GM12801 (cell line): ENCODE results near the gene GPR35.

Experiments
- TF ChIP-seq, protein P1 (sequence below): IDR thresholded peaks from one replicate; pipeline ENCODE4 v1.5.1; 2011; ENCODE audit warnings: control low read depth; ENCODE audit not compliant: insufficient read length; ENCODE audit errors: extremely low read depth

GPR35 gene

DNA sequence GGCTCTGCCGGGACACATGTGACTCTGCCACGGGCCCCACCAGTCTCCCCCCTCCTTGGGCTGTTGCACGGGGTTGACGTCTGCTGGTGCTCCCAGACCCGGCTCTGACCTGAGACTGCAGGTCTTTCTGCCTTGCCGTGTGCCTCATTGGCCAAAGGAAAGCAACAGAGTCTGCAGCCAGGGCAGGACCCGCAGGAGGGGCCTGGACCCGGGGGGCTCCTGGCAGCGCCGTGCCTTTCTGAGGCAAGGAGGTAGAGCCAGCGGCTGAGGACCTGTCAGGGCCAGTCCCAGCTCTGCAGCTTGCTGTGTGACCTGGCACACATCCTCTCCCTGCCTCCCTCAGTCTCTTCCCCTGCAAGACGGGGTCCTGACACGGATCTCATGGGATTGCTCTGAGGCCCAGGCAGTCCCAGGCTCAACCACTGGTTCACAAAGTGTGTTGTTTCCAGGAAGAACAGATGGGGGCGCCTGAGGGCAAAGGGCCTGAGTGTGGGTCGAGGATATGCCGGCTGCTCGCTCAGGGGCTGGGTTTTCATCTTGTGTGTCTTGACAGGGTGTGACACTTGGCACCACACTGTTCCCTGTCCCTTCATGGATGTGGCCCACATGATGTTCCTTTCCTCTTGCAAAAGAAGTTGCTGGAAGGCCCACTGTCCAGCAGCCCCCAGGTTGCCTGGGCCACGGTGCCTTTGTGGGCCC, 29.8 kb upstream of the GPR35 start:
- TF ChIP-seq, protein P1, sequence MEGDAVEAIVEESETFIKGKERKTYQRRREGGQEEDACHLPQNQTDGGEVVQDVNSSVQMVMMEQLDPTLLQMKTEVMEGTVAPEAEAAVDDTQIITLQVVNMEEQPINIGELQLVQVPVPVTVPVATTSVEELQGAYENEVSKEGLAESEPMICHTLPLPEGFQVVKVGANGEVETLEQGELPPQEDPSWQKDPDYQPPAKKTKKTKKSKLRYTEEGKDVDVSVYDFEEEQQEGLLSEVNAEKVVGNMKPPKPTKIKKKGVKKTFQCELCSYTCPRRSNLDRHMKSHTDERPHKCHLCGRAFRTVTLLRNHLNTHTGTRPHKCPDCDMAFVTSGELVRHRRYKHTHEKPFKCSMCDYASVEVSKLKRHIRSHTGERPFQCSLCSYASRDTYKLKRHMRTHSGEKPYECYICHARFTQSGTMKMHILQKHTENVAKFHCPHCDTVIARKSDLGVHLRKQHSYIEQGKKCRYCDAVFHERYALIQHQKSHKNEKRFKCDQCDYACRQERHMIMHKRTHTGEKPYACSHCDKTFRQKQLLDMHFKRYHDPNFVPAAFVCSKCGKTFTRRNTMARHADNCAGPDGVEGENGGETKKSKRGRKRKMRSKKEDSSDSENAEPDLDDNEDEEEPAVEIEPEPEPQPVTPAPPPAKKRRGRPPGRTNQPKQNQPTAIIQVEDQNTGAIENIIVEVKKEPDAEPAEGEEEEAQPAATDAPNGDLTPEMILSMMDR = no peak

DNA sequence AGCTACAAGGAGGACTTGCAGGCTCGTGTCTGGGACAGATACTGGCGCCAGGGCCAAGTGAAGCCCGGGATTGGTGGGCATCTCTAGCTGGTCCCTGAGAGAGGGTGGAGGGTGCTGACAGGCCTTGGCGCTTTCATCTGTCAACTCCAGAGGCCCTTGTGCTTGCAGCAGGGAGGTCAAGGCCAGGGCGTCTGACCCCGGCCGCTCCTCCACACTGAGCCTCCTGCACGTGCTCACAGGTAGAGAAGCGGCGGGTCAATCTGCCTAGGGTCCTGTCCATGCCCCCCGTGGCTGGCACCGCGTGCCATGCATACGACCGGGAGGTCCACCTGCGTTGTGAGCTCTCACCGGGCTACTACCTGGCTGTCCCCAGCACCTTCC, 29.2 kb upstream of the GPR35 start:
- TF ChIP-seq, protein P1 = no peak

DNA sequence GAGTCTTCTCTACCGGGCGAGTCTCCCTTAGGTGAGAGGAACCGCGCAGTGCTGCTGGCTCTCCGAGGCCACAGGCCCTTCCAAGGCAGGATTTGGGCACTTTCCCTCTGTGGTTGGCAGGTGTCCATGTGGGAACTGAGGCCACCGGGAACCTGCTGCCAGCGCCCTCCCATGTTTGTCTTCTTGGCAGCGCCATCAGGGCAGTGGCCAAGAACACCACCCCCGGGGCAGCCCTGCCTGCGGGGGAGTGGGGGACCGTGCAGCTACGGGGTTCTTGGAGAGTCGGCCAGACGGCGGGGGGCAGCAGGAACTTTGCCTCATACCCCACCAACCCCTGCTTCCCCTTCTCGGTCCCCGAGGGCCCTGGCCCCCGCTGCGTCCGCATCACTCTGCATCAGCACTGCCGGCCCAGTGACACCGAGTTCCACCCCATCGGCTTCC, 28.8 kb upstream of the GPR35 start:
- TF ChIP-seq, protein P1 = no peak

DNA sequence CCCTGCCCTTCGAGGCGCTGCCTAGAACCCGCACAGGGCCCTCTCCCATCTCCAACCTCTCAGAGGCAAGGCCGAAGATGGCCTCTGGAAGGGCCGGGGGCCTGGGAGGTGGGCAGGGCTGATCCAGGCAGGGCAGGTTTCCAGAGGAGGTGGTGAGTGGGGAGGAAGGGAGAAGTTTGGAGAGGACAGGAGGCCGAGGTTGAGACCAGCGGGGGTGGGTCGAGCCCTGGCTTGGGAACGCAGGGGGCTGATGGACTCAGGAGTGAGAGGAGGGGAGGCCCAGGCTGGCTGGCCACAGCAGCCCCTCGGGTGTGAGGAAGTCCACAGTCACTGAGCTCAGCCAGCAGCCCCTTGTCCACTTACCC, 28.2 kb upstream of the GPR35 start:
- TF ChIP-seq, protein P1 = no peak

DNA sequence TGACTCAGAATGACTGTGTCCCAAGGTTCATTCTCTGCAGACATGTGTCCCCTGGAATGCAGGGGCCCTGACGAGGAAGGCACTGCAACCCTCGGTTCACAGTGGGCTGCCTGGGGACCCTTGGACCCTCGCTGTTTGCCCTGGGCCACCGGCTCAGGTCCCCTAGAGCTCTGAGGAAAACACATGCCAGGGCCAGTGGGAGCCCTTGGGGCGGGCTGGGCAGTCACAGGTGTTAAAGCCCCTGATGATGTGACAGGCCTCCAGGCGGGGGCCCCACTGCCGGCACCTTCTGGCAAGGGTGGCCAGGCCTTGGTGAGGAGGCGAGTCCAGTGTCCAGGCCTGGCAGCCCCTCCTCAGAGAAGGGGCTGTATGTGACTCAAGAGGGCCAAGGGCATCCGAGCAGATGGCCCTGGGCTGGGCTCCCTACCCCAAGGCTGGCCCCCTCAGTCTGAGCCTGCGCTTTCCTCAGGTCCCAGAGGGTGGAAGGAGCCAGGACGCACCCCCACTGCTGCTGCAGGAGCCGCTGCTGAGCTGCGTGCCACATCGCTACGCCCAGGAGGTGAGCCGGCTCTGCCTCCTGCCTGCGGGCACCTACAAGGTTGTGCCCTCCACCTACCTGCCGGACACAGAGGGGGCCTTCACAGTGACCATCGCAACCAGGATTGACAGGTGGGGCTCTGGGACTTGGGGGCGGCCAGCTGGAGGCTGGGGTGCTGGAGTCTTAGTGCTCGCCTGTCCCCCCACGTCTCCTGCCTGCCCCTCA, 27.7 kb upstream of the GPR35 start:
- TF ChIP-seq, protein P1 = no peak

- TF ChIP-seq, protein P1 = no peak
Observed at GRCh38 chr2:240598311-240598911, 26.9 kb upstream of the GPR35 start.

GRCh38 chr2:240599141-240599583, 26.1 kb upstream of the GPR35 start:
- TF ChIP-seq, protein P1 = no peak
